Jurkat, Clone E6-1 (cell line): ENCODE data around the gene ZNF384.

ENCODE experiments used
- DNase-seq: peaks from one replicate; pipeline ENCODE4 v3.0.0-alpha.2; 2011; ENCODE audit warnings: low read depth, low spot score
- H3K4me3 ChIP-seq: 2 replicates; pipeline ENCODE4 v1.5.1; 2011; ENCODE audit warnings: mild to moderate bottlenecking, low read length, control low read depth, moderate library complexity

ZNF384 gene

GRCh38 chr12:6666211-6666610, 23.0 kb downstream of the ZNF384 start:
- no peak overlapping the region for H3K4me3 ChIP-seq
- no peak for DNase-seq

DNA sequence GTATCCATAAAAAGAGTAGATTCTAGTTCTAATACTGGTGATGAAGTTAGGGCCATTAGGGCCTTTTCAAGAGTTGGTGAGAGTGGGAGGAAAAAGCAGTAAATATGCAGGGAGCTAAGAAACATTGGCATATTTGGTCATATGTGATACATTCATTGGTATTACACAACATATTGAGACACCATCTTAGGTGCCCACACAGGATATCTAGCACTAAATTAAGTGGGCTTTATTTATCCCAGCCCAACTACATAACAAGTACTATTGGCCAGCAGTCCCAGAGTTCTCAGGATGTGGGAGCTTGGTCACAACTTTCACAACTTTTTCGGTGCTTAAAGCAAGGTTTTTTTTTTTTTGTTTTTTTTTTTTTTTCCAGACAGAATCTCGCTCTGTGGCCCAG, 24.3 kb downstream of the ZNF384 start:
- DNase-seq, result no peak
- no peak overlapping the region for H3K4me3 ChIP-seq

DNA sequence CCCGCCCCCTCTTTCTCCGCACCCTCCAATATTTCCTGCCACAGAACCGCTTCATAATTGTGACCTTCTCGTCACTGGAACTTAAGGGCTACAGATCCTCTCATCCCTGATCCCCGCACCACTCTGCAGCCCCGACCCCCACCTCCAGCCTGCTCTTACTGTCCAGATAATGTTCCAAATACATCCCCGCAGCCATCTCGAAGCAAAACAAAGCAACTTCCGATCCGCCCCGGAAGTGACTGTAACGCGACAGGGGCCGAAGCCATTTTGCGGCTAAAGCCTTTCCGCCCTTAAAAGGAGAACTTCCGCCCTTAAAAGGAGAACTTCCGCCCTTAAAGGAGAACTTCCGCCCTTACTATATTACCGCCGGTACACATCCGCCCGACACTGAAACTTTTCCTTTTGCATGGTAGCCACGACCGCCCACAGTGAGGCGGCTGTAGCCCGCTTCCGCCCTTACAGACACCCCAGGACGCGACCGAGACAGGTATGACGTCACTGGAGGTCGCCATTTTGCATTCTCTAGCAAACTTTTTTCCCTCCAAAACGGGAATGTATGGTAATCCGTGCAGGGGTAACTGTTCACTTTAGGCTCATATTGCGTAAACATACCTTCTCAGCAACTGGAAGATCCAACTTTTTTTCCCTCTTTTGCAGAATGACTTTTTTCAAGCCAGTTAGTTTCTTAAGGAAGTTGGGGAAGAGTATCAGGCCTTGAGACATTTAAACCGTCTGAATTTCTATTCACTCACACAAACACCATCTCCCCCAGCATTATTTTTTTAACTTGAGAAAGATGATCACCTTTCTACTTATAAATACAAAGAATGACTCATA, 26.1 kb downstream of the ZNF384 start, which contains the start of gene ING4:
Gene ING4, minus strand, starts transcription at position 214 of the 837 bp plus-strand sequence. Its CDS starts 18 bp downstream, at position 196.
- H3K4me3 ChIP-seq, result peak within 1 kb of the TSS; percentile 79

DNA sequence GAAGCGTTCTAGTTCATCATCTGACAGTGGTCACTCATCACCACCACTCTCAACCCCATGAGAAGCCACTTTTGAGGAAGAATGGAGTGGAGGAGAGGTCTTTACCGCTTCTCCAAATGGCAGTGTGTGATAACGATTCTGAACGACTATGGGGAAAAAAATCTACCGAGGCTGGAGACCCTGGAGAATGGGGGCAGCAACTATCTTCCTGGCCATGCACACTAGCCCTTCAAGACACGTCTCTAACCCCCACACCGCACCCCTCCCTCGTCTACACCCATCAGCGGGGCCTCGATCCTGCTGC, 26.6 kb downstream of the ZNF384 start:
- DNase-seq, result no peak
- H3K4me3 ChIP-seq, result peak overlapping the region; percentile 79

More for the DNA sequence above, 26.1 kb downstream of the ZNF384 start, which contains the start of gene ING4:
- peak; percentile 100 for DNase-seq

GRCh38 chr12:6653987-6654386, 35.2 kb downstream of the ZNF384 start:
- no peak for DNase-seq
- H3K4me3 ChIP-seq, result no peak overlapping the region

DNA sequence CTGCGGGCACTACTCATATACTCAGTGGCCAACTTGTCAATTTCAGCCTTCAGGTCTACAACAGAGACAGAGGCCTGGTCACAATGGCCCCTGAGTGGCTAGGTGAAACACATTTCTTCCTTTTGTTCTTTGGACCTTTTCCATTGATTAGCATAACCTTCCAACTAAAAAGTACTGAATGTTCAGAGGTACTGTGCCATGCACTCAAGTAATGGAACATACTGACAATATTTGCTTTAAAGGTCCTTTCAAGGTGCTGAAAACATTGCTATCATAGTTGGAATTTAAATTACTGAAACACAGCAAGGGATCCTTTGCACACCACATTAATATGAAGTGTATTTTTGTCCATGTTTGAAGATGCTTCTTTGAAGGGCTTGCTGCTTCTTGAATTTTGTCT, 35.8 kb downstream of the ZNF384 start:
- DNase-seq, result no peak
- H3K4me3 ChIP-seq, result no peak overlapping the region

DNA sequence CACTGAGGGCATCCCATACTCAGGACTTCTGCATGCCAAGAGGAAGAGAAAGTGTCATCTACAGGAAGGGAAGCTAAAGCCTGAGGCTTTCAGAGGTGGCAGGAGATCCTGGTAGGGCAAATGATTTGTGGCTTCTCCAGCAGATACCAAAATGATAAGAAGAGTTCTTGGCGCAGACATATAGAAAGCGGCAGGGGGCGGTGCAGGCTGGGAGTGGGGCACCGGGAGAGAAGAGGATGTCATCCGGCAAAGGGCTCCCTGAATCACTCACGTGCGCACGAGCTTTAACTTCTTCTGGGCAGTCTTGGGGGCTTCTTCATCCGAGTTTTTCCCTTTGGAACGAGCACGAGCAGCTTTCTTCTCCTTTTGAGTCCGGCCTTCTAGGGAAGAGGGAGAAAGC, 36.8 kb downstream of the ZNF384 start:
- no peak for DNase-seq
- H3K4me3 ChIP-seq, result no peak overlapping the region

GRCh38 chr12:6650832-6651231, 38.3 kb downstream of the ZNF384 start:
- no peak for DNase-seq
- no peak overlapping the region for H3K4me3 ChIP-seq

DNA sequence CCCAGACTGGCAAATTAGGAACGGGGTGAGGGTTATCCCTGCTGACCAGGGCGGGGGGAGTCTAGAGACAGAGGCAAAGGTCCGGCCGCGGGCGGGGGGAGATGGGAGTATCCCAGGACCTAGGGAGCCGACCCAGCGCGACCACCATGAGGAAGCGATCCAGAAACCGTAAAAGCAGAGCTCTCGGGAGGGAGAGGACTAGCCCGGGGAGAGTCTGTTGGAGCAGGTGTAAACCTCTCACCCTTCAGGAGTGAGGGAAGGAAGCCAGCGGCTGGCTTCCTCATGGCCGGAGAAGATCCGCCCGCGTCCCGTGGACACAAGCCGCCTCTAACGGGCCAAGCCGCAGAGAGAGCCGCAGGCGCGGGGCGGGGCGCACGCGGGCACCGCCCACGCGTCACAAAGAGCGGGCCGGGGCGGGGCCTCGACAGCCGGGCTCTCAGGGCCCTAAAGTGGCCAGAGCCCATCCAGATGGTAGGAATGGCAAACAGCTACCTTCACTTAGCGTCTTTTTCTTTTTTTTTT, 42.0 kb downstream of the ZNF384 start, which contains the start of gene ACRBP:
Gene ACRBP, minus strand, starts transcription at position 350 of the 522 bp plus-strand sequence. Its CDS starts 66 bp downstream, at position 284.
- no peak within 1 kb of the TSS for H3K4me3 ChIP-seq
- no peak for DNase-seq

DNA sequence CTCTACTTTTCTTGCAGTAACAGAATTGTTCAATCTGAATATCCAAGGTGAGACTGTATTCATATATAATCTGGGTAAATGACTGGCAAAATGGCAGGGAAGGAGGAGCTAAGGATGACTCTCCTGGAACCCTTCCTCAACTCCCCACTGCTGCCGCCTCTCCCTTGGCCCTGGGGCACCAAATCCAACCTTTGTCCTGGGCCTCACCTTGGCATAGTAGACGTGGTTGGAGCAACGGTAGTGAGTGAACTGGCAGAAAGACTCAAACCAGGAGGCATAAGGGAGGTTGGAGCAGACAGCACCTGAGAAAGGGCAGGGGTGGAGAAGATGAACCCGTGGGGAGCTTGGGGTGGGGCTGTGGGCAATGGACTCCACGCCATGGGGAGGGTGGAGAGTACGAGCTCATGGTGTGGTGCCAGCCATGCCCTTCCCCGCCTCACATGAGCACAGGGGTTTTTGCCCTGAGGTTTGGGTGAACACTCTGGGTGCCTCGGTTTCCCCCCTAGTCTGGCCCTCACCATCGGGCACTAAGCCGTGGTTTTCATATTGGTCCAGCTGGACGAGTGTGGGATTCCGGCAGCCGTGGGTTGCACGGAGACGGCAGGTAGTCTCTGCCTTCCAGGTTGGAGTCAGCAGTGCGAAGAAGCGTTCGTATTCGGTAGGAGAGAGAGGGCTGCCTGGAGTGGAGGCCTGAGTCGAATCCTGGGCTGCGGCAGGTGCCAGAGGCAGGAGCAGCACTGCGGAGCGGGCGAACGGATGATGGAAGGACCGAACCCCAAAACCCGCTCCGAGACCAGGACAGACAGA, 42.7 kb downstream of the ZNF384 start:
- no peak overlapping the region for H3K4me3 ChIP-seq
- no peak for DNase-seq

- no peak overlapping the region for H3K4me3 ChIP-seq
Measured at GRCh38 chr12:6644903-6645302, 44.3 kb downstream of the ZNF384 start.

DNA sequence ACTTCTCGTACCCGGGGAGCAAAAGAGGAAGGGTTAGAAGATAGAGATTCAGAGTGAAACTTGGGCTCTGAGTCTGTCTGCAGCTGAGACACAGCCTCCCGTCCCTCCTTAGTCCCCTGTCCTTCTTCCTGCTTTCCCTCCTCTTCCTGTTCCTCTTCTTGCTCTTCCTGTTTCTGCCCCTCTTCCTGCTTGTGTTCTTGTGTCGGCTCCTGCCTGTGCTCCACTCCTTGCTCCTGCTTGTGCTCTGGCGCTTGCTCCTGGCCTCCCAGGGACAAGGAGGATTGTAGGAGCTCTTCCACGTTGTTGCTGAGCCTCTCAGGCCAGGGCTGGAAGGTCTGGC, 44.9 kb downstream of the ZNF384 start:
- H3K4me3 ChIP-seq, result peak overlapping the region; percentile 13
- no peak for DNase-seq

More at GRCh38 chr12:6644903-6645302, 44.3 kb downstream of the ZNF384 start:
- no peak for DNase-seq

DNA sequence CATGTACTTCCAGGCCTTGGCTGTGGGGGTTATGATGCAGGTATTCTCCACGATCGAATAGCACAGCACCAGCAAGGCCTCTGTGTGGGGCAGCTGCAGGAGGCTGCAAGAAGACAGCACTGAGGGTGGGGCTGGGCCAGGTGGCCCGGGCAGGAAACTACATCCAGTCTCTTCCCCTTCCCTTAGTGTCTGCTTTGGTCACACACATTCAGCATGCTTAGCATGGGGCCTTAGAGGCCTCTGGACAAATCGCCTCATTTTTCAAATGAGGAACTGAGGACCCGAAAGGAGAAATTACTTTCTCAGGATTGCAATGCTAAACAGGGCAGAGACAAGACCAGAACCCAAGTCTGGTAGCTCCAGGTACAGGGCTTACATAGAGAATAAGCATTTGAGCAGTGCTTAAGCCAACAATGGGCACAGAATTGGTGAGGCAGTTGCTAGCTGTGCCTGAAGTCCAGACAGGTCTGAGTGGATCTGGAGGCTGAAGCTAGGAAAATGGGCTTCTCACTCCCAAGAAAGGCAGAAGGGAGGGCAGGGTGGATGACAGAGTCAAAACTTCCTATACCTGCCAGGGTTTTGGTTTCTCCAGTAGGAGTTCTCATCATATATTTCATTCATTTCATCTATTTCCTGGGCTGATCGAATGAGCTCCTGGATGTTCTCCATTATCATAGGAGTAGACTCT, 45.5 kb downstream of the ZNF384 start:
- H3K4me3 ChIP-seq, result peak overlapping the region; percentile 13
- DNase-seq, result no peak

- DNase-seq, result no peak
- H3K4me3 ChIP-seq, result no peak overlapping the region
Measured at GRCh38 chr12:6641131-6641530, 48.0 kb downstream of the ZNF384 start.

- DNase-seq, result no peak
- no peak overlapping the region for H3K4me3 ChIP-seq
Measured at GRCh38 chr12:6640497-6640896, 48.7 kb downstream of the ZNF384 start.

GRCh38 chr12:6639151-6639801, 49.9 kb downstream of the ZNF384 start:
- no peak overlapping the region for H3K4me3 ChIP-seq
- no peak for DNase-seq

DNA sequence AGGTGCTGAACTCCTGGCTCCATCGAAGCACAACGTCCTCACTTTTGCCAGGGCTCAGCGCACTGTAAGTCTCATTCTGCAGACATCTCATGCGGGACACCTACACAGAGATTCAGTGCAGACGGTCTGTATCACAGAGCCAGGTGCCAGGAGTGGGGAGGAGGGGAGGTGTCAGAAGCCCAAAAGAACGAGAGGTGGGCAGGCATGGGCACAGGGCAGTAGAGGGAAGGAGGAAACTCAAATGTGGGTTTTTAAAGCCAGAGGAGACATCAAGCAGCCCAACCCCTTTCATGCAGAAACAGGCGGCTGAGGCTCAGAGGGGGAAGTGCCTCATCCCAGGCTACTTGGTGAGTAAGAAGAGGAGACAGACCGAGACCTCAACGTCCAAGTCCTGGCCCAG, 50.9 kb downstream of the ZNF384 start:
- no peak overlapping the region for H3K4me3 ChIP-seq
- DNase-seq, result no peak

- peak within 1 kb of the TSS; percentile 27 for H3K4me3 ChIP-seq
- no peak for DNase-seq
Measured at GRCh38 chr12:6635856-6636531, 53.2 kb downstream of the ZNF384 start, which contains the start of gene LPAR5. Gene LPAR5, minus strand, starts transcription at chr12:6635959. Its CDS starts 14,711 bp downstream, at chr12:6621248.
